Heart right ventricle (tissue), 16 donors: ENCODE data around the gene PHOSPHO1. TPM values are rescaled to one million over a fixed set of nuclear protein-coding genes. Genes with fewer than 3 reads are reported as not detected.

ENCODE experiments used
- ATAC-seq, 8 donors: fragments of 200-7000 bp; cut with Tn5 transposase; one replicate each; pipeline ENCODE4 v1.9.1; 2020; ENCODE audit warnings: mild to moderate bottlenecking in 8 of 8, moderate library complexity in 8 of 8, moderate number of reproducible peaks in 1 of 8
- DNase-seq, 2 donors: peaks; one replicate each; pipeline ENCODE4 v3.0.0-alpha.2; 2020
- H3K27ac ChIP-seq, 10 donors: fragments of 200-600 bp; sonication (generic) in 2 of 10; one replicate each; pipeline versions ENCODE4 v1.5.0 to v1.8.0; 2020 to 2022; ENCODE audit warnings: mild to moderate bottlenecking in 3 of 10
- H3K27me3 ChIP-seq, 7 donors: fragments of 200-600 bp; one replicate each; pipeline ENCODE4 v1.8.0; 2021 to 2022; ENCODE audit warnings: mild to moderate bottlenecking in 2 of 7
- H3K36me3 ChIP-seq, 9 donors: fragments of 200-600 bp; sonication (generic) in 1 of 9; one replicate each; pipeline versions ENCODE4 v1.5.0 to v1.8.0; 2020 to 2022; ENCODE audit warnings: mild to moderate bottlenecking in 2 of 9
- H3K4me1 ChIP-seq, 9 donors: fragments of 200-600 bp; sonication (generic) in 1 of 9; one replicate each; pipeline versions ENCODE4 v1.5.0 to v1.8.0; 2020 to 2022; ENCODE audit warnings: mild to moderate bottlenecking in 4 of 9
- H3K4me3 ChIP-seq, 10 donors: fragments of 200-600 bp; sonication (generic) in 2 of 10; one replicate each; pipeline versions ENCODE4 v1.5.0 to v1.8.0; 2020 to 2022; ENCODE audit warnings: mild to moderate bottlenecking in 7 of 10, moderate library complexity in 2 of 10
- H3K9me3 ChIP-seq, 11 donors: fragments of 200-600 bp in 10 of 11; sonication (generic) in 2 of 11; one replicate each; pipeline versions ENCODE4 v1.5.0 to v1.8.0; 2013 to 2022; ENCODE audit warnings: mild to moderate bottlenecking in 2 of 11, control low read depth in 1 of 11, moderate library complexity in 1 of 11
- WGBS, 2 donors: extraction: QIAGEN DNeasy Blood & Tissue Kit; methylation state at CpG; one replicate each; pipeline ENCODE4 v1.1.7; 2013; ENCODE audit warnings: inconsistent platforms in 1 of 2; 5-methylcytosine and 5-hydroxymethylcytosine counted together
- intact Hi-C, 10 donors: fragments of 100-400 bp; cut with DNase I; formaldehyde crosslinking; loops; one replicate each; pipeline versions ENCODE4 v1.11.1 to v1.14.2; 2022
- polyA plus RNA-seq, 2 donors: library from polyadenylated mRNA; stranded (reverse); fragments of 200-250 nt; gene quantifications; one replicate each; pipeline ENCODE4 v1.2.3, GENCODE V29; 2013
- total RNA-seq, 10 donors: library from RNA; stranded (reverse); fragmentation: NEBNext Ultra II Directional in 3 of 10; extraction: Animal tissue kit (Norgen Biotek cat#: 25700) in 3 of 10; gene quantifications; one replicate each; pipeline versions ENCODE4 v1.2.1 to v1.2.4, GENCODE V29; 2021 to 2023
- TF ChIP-seq, protein P1 (sequence below), 9 donors: fragments of 200-600 bp; sonication (generic) in 2 of 9; IDR thresholded peaks; one replicate each; pipeline versions ENCODE4 v1.5.0 to v1.8.0; 2021 to 2022; ENCODE audit warnings: antibody characterized with exemption in 9 of 9, mild to moderate bottlenecking in 5 of 9, moderate library complexity in 1 of 9
- donor health status: Arrhythmogenic right ventricular cardiomyopathy.
- donor health status: ischemic (EF 13 %, LVEDD 7.1; RV severe dilation, severe dysfunction).
- donor health status: healthy with polysubstance abuse.
- donor health status: DM: no; HTN: yes; CAD: no.
- donor health status: DM: no; HTN: no; CAD: no.
- donor health status: ischemic (EF 25% LVEDD 6.9; RV normal size, moderate dysfunction).
- donor health status: ischemic (EF 25% LVEDD 5.7; RV mildly dilated, moderate dysfunction).
- donor health status: healthy.
- donor health status: DM: yes; HTN: yes; CAD: no.
- donor health status: Ischemic cardiomyopathy.
- donor health status: ischemic (EF 35%, LVEDD 5.7; RV mildly dilated, moderate dysfunction).
- donor health status: nonischemic (EF 11% LVEDD 7.7; RV severe dilation, severe dysfunction).
- donor health status: DM: yes; HTN: yes; CAD: no.
- donor health status: PGD.
- donor health status: ischemic (EF 29% LVEDD 5.4; RV normal size, mild dysfunction).
- donor health status: nonischemic (EF 23%, LVEDD 6.1; RV moderate dilation, normal function).

Gene PHOSPHO1
- total and polyA plus RNA-seq, 12 donors: 0.14 to 1.9 (median 0.52) TPM

DNA sequence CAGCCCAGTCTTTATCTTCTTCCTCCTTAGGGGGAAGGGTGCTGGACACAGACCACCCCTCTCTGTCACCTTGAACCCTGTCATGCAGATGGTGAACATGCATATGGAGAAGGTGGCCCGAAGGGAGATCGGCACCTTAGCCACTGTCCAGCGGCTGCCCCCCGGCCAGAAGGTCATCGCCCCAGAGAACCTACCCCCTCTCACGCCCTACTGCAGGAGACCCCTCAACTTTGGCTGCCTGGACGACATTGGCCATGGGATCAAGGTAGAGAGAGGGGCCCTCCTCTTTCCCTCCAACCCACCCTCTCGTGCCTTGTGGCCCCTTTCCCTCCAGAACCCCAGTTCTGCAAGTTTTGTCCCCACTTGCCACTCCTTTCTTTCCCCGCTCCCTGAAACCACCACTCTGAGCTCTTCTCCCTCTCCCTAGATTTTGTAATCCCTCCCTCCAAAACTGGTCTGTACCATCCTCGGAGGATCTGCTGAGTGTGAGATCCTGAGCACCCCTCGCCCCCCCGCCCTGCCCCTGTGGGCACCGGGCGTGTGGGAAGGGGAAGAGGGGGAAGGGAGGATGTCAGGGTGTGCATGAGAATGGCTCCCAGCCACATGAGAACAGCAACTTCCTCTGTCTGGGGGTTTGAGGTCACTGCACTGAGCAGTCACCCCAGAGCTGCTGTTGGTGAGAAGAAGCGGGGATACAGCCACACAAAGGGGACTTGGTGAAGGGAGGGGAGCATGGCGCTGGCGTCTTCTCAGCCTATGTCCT is 12.8 kb downstream of the PHOSPHO1 start:
- H3K9me3 ChIP-seq: no peaks in the 10 kb centered on the region
- peak overlapping the region in 1 of 10 donors; percentile 12 for H3K4me3 ChIP-seq
- TF ChIP-seq, protein P1, sequence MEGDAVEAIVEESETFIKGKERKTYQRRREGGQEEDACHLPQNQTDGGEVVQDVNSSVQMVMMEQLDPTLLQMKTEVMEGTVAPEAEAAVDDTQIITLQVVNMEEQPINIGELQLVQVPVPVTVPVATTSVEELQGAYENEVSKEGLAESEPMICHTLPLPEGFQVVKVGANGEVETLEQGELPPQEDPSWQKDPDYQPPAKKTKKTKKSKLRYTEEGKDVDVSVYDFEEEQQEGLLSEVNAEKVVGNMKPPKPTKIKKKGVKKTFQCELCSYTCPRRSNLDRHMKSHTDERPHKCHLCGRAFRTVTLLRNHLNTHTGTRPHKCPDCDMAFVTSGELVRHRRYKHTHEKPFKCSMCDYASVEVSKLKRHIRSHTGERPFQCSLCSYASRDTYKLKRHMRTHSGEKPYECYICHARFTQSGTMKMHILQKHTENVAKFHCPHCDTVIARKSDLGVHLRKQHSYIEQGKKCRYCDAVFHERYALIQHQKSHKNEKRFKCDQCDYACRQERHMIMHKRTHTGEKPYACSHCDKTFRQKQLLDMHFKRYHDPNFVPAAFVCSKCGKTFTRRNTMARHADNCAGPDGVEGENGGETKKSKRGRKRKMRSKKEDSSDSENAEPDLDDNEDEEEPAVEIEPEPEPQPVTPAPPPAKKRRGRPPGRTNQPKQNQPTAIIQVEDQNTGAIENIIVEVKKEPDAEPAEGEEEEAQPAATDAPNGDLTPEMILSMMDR (IDR thresholded peaks at IDR 0.05): no peak
- peak overlapping the region; percentile 36 to 88 (median 69) for H3K27ac ChIP-seq
- intact Hi-C loops: no loop called here
- peaks cover 0 to 16% (median 0%) of the 10 kb centered on the region in 9 donors for H3K36me3 ChIP-seq
- WGBS, 2 donors: 66 to 67% methylated on average over 17 of the region's 17 CpGs
- peak; percentile 50 to 53 for DNase-seq
- peak; percentile 25 to 80 (median 62) for ATAC-seq
- peaks cover 0 to 46% (median 22%) of the 10 kb centered on the region in 7 donors for H3K27me3 ChIP-seq
- H3K4me1 ChIP-seq: peaks cover 4 to 73% (median 51%) of the 10 kb centered on the region in 9 donors

DNA sequence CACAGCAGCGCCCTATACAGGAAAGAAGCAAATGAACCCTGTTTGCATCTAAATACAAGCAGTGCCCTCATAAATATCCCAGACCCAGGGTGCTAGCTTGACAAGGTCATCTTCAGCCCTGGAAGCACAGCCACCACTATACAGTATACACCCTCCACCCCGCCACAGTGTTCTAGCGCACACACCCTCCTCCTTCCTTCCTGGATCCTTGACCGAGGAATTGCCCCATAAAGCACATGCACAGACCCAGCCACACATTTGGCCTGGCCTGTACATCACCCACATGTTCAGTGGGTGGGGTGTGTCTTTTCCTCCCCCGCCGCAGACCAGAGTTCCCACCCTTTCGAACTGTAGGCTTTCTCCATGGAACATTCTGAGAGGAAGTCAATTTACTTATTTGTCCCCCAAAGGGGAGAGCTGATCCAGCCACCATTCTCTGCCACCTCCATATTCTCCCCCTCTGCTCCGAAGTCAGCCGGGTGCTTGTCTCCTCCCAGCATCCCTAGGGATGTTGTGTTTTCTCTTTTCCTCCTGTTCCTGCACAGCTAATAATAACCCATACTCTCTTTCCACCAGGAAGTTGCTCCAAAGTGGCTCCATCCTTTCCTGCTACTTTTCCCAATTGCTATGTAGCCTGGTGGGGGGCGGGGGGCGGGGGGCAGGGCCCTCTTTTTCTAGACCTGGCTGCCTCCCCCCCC is 13.5 kb downstream of the PHOSPHO1 start:
- intact Hi-C loops: no loop called here
- WGBS, 2 donors: 45 to 47% methylated on average over 11 of the region's 11 CpGs
- H3K4me3 ChIP-seq: peak overlapping the region in 1 of 10 donors; percentile 0
- ATAC-seq (peak; percentile 77 to 91 (median 88)), DNase-seq (peak; percentile 50 to 65)
- TF ChIP-seq, protein P1 (IDR thresholded peaks at IDR 0.05): no peak
- H3K36me3 ChIP-seq: peaks cover 0 to 10% (median 0%) of the 10 kb centered on the region in 9 donors
- H3K27ac ChIP-seq: peak overlapping the region; percentile 36 to 88 (median 69)
- H3K4me1 ChIP-seq: peaks cover 4 to 80% (median 56%) of the 10 kb centered on the region in 9 donors
- H3K27me3 ChIP-seq: peaks cover 0 to 38% (median 16%) of the 10 kb centered on the region in 7 donors
- no peaks in the 10 kb centered on the region for H3K9me3 ChIP-seq

DNA sequence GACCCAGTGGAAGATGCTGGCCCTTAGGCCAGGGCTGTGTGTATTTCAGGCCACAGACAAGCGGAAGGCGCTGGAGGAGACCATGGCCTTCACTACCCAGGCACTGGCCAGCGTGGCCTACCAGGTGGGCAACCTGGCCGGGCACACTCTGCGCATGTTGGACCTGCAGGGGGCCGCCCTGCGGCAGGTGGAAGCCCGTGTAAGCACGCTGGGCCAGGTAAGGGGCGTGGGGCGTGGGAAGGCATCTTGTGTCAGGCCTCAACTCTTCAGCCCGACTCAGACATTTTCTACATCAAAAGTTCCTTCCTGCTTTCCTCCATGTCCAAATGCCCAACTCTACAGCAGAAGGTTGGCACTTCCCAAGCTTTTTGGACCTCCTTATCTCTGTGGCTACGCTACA is 14.1 kb downstream of the PHOSPHO1 start:
- peaks cover 0 to 8% (median 0%) of the 10 kb centered on the region in 9 donors for H3K36me3 ChIP-seq
- H3K27me3 ChIP-seq: peaks cover 0 to 32% (median 16%) of the 10 kb centered on the region in 7 donors
- peaks cover 4 to 86% (median 62%) of the 10 kb centered on the region in 9 donors for H3K4me1 ChIP-seq
- TF ChIP-seq, protein P1 (IDR thresholded peaks at IDR 0.05): no peak
- ATAC-seq: no peak
- WGBS, 2 donors: 78 to 84% methylated on average over 13 of the region's 13 CpGs
- intact Hi-C loops: no loop called here
- peak overlapping the region in 2 of 10 donors; percentile 0 to 7 for H3K4me3 ChIP-seq
- DNase-seq: no peak
- no peaks in the 10 kb centered on the region for H3K9me3 ChIP-seq
- H3K27ac ChIP-seq: peak overlapping the region in 9 of 10 donors; percentile 55 to 88 (median 70)

DNA sequence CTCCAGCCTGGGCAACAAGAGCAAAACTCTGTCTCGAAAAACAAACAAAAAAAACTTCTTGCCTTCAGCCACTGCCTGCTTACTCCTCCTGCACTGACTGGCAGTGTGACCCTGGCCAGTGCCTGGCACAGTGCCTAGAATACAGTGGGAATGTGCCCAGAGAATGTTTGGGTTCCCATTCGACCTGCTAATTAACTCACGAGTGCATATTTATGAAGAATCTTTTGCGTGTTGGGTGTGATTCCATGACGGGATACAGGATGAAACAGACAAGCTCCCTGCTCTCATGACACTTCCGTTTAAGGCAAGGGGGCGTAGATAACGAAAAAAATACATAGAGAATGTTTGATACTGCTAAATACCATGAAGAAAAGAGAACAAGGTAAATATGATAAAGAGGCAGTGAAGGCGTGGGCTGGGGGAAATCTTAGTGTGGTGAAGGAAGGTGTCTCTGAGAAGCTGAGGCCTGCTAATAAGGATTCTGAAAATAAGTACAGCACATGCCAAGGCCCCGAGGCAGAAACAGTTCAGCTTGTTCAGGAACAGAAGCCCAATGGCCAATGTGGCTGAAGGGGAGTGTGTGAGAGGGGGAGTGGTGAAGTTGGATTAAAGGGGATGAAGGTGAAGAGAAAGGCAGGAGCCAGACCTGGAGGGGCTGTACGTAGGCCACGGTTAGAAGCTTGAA is 15.8 kb downstream of the PHOSPHO1 start:
- H3K27me3 ChIP-seq: peaks cover 0 to 27% (median 8%) of the 10 kb centered on the region in 7 donors
- peak overlapping the region in 6 of 10 donors; percentile 40 to 88 (median 66) for H3K27ac ChIP-seq
- no peak for ATAC-seq
- intact Hi-C loops: no loop called here
- WGBS, 2 donors: 54 to 59% methylated on average over 12 of the region's 12 CpGs
- no peaks in the 10 kb centered on the region for H3K9me3 ChIP-seq
- peak in 1 of 2 donors; percentile 32 for DNase-seq
- H3K4me1 ChIP-seq: peaks cover 4 to 98% (median 63%) of the 10 kb centered on the region in 9 donors
- H3K36me3 ChIP-seq: peaks cover 0 to 4% (median 0%) of the 10 kb centered on the region in 9 donors
- H3K4me3 ChIP-seq: no peak overlapping the region
- TF ChIP-seq, protein P1 (IDR thresholded peaks at IDR 0.05): no peak
